ENCODE data around the gene B4GALT5. TPM values are rescaled to one million over a fixed set of nuclear protein-coding genes. Genes with fewer than 3 reads are reported as not detected.

Gene B4GALT5
- total RNA-seq, 4 donors from 2014 or later = 4.2 to 10.3 (median 7.1) TPM

- intact Hi-C loops (cut with DNase I; ENCODE audit: low total_unique reads) = no loop called here
- WGBS, 2 donors = 92 to 94% methylated on average over 5 of the region's 5 CpGs
- no peak for DNase-seq (ENCODE audit: low spot score in 2 of 2)
- no peak for TF ChIP-seq POLR2A (IDR thresholded peaks at IDR 0.05)
- TF ChIP-seq, protein P1, sequence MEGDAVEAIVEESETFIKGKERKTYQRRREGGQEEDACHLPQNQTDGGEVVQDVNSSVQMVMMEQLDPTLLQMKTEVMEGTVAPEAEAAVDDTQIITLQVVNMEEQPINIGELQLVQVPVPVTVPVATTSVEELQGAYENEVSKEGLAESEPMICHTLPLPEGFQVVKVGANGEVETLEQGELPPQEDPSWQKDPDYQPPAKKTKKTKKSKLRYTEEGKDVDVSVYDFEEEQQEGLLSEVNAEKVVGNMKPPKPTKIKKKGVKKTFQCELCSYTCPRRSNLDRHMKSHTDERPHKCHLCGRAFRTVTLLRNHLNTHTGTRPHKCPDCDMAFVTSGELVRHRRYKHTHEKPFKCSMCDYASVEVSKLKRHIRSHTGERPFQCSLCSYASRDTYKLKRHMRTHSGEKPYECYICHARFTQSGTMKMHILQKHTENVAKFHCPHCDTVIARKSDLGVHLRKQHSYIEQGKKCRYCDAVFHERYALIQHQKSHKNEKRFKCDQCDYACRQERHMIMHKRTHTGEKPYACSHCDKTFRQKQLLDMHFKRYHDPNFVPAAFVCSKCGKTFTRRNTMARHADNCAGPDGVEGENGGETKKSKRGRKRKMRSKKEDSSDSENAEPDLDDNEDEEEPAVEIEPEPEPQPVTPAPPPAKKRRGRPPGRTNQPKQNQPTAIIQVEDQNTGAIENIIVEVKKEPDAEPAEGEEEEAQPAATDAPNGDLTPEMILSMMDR (IDR thresholded peaks at IDR 0.05) = no peak
- H3K4me3 ChIP-seq (ENCODE audit: low read depth, poor library complexity, severe bottlenecking) = no peak overlapping the region
These were observed 21.7 kb downstream of the B4GALT5 start for GRCh38 chr20:49691818-49692568.

- TF ChIP-seq POLR2A (IDR thresholded peaks at IDR 0.05) = no peak
- TF ChIP-seq, protein P1 (IDR thresholded peaks at IDR 0.05) = no peak
- no peak for DNase-seq (ENCODE audit: low spot score in 2 of 2)
- WGBS, 2 donors = 54% methylated on average over 9 of the region's 9 CpGs
- intact Hi-C loops (cut with DNase I; ENCODE audit: low total_unique reads) = no loop called here
- H3K4me3 ChIP-seq (ENCODE audit: low read depth, poor library complexity, severe bottlenecking) = no peak overlapping the region
These were observed 22.6 kb downstream of the B4GALT5 start for GRCh38 chr20:49690899-49691620.

DNA sequence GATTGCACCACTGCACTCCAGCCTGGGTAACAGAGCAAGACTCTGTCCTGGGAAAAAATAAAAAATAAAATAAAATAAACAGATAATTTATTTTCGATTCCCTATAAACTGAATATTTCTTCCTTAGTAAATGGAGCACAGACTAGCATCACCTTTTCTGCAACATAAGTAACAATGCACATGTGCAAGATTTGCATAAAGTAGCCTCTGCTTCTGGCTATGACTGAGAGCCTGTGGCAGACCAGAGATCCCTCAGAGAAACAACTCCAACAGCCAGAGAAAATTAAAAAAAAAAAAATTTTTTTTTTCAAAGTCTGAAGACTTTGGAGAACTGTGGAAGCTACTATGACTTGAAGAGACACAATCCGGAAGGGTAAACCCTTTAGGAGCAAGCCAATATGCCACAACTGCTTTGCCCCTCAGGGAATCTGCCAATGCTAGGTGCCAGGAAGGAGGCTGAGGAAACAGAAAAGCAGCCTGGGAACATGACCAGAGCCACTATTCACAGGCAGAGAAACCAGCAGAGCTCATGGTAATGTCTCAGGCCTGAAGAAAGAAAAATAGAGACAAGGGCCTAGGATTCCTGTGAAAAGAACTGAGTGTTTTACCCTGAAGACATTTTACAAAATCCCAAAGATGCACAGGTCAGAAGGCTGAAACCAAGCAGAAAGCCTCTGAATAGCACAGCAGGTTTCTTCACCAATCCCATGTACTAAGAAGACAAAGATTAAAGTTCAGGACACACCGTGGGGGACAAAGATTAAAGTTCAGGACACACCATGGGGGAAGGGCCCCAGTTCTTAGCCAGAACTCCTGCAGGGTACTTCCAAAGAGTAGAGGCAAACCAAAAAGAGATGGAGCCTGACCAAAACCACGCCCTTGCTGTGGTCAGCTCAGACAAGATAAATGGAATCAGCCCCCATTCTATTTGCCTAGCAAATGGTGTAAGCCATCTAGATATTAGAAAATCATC lies 25.8 kb downstream of the B4GALT5 start:
- H3K4me3 ChIP-seq (ENCODE audit: low read depth, poor library complexity, severe bottlenecking) = no peak overlapping the region
- 58 to 61% methylated on average over 4 of the region's 4 CpGs for WGBS, 2 donors
- intact Hi-C loops (cut with DNase I; ENCODE audit: low total_unique reads) = no loop called here
- no peak for TF ChIP-seq POLR2A (IDR thresholded peaks at IDR 0.05)
- TF ChIP-seq, protein P1 (IDR thresholded peaks at IDR 0.05) = no peak
- no peak for DNase-seq (ENCODE audit: low spot score in 2 of 2)

GRCh38 chr20:49685809-49686208 lies 27.9 kb downstream of the B4GALT5 start:
- TF ChIP-seq, protein P1 (IDR thresholded peaks at IDR 0.05) = no peak
- TF ChIP-seq POLR2A (IDR thresholded peaks at IDR 0.05) = no peak
- intact Hi-C loops (cut with DNase I; ENCODE audit: low total_unique reads) = no loop called here
- WGBS, 2 donors = 8% methylated on average over 2 of the region's 2 CpGs
- H3K4me3 ChIP-seq (ENCODE audit: low read depth, poor library complexity, severe bottlenecking) = no peak overlapping the region
- DNase-seq (ENCODE audit: low spot score in 2 of 2) = no peak

GRCh38 chr20:49685161-49685601 lies 28.5 kb downstream of the B4GALT5 start:
- DNase-seq (ENCODE audit: low spot score in 2 of 2) = no peak
- WGBS, 2 donors = 60 to 64% methylated on average over 4 of the region's 4 CpGs
- TF ChIP-seq, protein P1 (IDR thresholded peaks at IDR 0.05) = no peak
- TF ChIP-seq POLR2A (IDR thresholded peaks at IDR 0.05) = no peak
- intact Hi-C loops (cut with DNase I; ENCODE audit: low total_unique reads) = no loop called here
- H3K4me3 ChIP-seq (ENCODE audit: low read depth, poor library complexity, severe bottlenecking) = no peak overlapping the region

Data from lower leg skin (tissue), 4 donors.